Iris pigment epithelial cell (primary cell): ENCODE data around the gene TGM1.

Experiments used
- DNase-seq: peaks from one replicate; pipeline ENCODE4 v3.0.0-alpha.2; 2011; ENCODE audit warnings: low read depth

The TGM1 gene

GRCh38 chr14:24271134-24271833 lies 8.3 kb upstream of the TGM1 start, which contains the start of gene RABGGTA:
RABGGTA (minus strand) TSS chr14:24271597; CDS start chr14:24271115, 482 bp downstream.
- peak; percentile 87 for DNase-seq

DNA sequence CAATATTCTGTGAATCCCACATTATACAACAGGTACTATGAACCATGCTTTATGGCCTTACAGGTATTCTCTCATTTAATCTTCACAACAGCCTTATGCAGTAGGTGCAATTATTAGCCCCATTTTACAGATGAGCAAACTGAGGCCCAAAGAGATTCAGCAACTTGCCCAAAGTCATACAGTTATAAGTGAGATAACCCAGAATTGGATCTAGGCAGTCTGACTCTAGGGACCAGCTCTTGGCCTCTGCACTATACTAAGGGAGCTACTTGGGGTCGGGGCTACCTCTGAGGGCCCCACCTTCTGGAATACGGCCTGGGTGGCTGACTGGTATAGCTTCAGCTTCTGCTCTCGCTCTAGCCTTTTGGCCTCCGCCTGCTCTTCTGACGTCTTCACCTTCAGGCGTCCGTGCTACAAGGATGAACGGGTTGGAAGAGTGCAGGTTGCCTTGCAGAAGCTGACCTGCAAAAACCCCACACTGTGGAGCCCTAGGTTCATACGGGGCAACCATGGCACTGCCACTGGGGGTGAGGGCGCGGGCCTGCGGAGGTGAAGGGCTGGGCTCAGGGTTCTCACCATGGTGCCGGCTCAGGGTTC lies 7.7 kb upstream of the TGM1 start:
- DNase-seq, result no peak

- no peak for DNase-seq
Observed at GRCh38 chr14:24269910-24270536, 7.0 kb upstream of the TGM1 start.

DNA sequence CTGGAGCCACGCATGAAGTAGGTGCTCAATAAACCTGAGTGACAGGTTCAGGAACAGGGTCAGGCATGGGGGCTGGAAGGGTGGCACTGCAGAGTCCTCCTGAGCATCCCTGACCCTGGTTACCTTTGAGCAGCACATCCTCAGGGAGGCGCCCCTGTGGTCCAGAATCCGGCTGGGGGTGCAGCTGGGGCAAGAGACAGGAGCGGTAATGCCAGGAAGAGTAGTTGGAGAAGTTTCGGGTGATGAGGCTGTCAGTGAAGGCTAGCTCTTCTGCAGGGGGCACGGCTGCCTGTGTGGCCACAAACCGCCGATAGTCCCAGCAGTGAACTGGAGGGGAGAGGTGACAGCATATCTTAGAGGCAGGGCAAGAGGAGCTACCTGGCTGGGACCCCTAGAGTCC lies 6.4 kb upstream of the TGM1 start:
- no peak for DNase-seq

DNA sequence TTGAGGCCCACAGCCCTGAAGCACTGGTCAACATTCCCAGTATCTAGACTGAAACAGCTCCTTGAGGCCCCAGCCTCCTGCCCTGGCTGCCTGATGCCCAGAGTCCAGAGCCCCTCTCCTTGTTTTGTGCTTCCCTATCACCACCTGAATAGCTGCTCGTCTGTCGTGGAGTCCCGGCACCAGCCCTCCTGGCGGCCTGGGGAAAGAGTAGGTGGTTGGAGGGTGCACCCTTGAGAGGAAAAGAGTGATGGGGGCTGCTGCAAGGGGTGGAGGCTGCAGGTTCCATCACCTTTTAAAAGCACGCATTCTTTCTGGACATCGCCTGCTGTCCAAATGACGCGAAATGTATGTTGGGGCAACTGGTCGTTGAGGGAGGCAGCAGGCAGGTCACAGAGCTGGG lies 5.2 kb upstream of the TGM1 start:
- DNase-seq, result no peak

- DNase-seq, result no peak
Observed at GRCh38 chr14:24267516-24267915, 4.5 kb upstream of the TGM1 start.

DNA sequence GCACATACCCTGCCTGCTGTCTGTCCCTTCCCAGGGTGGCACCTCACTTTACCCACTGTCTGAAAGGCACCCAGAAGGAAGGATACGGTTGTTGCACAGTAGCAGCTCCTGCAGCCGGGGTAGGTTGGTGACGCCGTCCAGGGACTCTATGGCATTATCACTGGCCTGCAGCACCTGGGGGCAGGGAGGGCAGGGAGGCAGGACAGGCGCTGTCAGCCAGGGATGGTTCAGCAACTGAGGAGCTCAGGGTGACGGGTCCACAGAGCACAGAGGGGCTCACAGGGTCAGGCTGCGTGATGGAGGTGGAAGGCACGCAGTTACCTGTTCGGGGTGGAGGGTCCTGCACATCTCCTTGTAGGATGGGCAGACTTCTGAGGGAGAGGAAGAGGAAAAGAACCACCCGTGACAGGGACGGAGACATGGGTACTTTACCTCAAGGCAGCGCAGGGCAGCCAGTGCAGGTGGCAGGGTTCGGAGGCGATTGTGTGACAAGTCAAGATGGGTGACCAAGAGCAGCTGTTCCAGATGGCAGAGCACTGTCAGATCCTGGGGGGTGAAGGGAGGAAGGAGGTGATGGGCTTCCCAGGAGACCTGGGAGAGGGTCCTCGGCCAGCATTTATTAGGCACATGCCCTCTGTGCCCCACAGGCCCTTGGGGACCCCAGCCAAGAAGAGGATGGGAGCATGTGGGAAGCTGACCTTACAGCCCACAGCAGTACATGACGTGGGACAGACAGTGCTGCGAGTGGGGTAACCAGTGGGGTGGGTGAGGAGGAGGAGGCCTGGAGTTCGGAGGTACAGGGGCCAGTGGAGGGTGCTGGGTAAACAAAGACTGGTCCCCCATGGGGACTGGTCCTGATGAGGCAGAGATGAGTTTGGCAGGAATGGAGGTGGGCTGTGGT lies 3.6 kb upstream of the TGM1 start:
- no peak for DNase-seq

GRCh38 chr14:24264298-24264697 lies 1.3 kb upstream of the TGM1 start:
- DNase-seq, result no peak

DNA sequence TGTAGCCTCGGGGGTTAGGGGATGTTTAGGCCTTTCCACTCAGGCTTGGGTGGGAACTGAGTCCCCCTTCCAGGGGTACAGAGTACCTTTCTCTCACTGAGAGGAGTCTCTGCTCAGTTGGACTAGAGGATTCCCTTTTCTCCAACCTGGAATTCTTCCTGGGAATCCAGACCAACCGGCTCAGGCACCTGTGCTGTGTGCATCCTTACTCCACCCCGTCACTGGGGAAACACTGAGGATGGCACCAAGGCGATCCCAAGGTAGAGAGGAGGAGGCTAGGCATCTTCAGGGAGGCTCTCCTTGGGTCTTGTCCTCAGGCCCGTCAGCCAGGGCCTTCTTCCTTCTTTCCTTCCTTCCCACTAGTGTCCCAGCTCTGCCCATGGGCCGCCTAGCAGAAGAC lies 871 bp upstream of the TGM1 start:
- DNase-seq, result no peak

DNA sequence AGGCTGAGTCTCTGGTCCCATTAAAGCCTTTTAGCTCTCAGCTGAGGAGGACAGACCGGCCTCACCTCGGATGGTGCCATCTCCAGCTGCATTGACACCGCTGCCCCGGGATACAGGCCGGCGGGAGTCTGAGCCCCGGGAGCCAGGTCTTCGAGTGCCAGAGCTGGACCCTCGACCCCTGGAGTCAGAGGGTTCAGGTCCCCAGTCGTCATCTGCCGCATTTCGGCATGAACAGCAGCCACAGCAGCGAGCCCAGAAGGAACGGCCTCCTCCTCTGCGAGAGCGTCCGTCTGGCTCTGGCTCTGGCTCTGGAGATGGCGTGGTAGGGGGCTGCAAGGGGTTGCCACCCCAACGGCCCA lies 1.0 kb downstream of the TGM1 start:
- DNase-seq, result no peak

GRCh38 chr14:24261256-24261968 lies 1.6 kb downstream of the TGM1 start:
- no peak for DNase-seq

GRCh38 chr14:24260780-24261157 lies 2.2 kb downstream of the TGM1 start:
- DNase-seq, result no peak

DNA sequence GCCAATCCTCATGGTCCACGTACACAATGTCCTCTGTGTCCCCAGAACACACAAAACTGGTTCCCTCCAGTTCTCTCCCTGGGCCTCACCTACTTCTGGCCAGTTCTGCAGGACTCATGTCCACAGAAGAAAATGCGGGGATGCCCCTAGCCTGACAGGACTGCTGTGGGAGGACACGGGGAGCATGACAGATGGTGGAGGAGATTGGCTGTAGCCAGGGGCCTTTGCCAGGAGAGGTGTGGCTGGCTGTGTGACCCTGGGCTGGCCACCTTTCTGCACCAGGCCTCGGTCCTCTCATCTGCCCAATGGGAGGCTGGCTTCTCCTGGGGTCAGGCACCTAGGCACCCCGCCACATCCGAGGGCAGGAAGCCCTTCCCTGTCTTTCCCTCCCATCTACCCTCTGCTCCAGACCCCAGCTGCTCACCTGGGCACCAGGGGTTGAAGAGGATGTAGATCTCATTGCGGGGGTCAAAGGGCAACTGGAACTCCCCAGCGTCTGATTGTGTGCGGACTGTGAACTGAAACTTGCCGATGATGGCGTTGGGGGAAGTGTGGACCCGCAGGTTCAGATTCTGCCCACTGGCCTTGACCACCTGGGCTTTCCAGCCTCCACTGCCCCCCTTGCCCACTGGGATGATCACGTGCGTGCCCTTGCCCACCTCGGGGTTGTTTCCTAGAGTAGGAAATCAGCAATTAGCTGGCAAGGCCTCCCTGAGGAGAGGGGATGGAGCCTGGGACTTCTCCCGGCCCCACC lies 2.8 kb downstream of the TGM1 start:
- no peak for DNase-seq

- DNase-seq, result peak; percentile 30
Observed at GRCh38 chr14:24259282-24260025, 3.5 kb downstream of the TGM1 start.

DNA sequence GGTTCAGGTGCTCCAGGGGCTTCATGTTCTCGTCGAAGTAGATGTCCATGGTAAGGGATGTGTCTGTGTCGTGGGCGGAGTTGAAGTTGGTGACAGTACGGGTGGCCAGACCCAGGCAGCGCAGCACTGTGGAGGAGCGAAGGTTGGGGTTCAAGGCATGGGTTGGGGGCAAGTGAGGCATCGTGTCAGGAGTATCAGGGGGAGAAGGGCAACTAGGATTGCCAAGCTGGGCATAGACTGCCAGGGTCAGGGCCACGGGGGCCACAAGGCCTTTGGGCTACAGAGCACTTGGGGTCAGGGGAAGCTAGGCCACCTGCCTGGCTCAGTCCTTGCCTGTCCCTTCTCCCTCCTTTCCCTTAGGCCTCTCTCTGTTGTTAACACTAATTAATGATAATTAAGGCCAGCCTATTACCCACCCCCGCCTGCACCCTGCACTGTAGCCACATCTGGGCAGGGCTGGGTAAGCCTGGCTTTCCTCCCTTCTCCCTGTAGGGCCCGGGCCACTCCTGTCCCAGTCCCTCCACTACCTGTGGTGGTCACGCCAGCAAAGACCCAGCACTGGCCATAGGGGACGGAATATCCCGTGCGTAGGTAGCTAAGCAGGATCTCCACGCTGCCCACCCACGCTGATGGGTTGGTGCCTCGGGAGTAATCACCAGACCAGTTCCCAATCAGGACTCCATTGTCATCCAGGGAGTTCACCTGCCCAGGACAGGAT lies 4.3 kb downstream of the TGM1 start:
- DNase-seq, result no peak

GRCh38 chr14:24258119-24258518 lies 4.9 kb downstream of the TGM1 start:
- DNase-seq, result no peak

DNA sequence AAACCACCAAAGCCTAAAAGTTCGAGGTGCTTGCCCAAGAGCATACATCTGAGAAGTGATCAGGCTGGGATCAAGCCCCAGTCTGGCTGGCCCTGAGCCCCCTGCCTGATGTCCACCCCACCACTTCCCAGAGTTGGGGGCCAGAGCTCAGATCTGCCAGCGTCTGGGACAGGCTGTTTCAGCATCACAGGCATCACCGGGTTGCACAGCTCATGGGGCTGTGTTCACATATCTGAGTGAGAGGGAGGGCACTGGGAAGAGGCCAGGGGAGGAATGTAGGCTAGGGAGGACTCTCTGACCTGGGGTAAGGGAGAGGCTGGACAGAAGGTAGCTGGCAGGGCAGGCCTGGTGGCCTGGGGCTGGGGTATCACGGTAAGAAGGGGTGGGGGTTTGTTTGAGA lies 6.0 kb downstream of the TGM1 start:
- no peak for DNase-seq

- DNase-seq, result no peak
Observed at GRCh38 chr14:24255931-24256711, 6.9 kb downstream of the TGM1 start.

GRCh38 chr14:24255438-24255837 lies 7.5 kb downstream of the TGM1 start:
- DNase-seq, result no peak
